GM21447 (cell line): ENCODE data around the gene KLHDC3.
"Not testable (repeated sequence)": the region's sequence is repeated elsewhere in the genome, so short reads cannot be mapped to it uniquely, and the experiment has no call there.

ENCODE experiments used
- ATAC-seq: cut with Tn5 transposase; IDR thresholded peaks from one replicate; pipeline ENCODE4 v1.9.1; 2021; ENCODE audit not compliant: unreplicated experiment

The KLHDC3 gene

GRCh38 chr6:42988486-42989020, 25.5 kb upstream of the KLHDC3 start:
- ATAC-seq, result no peak

GRCh38 chr6:42989923-42990322, 24.1 kb upstream of the KLHDC3 start:
- ATAC-seq, result no peak

GRCh38 chr6:42993445-42993844, 20.6 kb upstream of the KLHDC3 start:
- no peak for ATAC-seq

- ATAC-seq, result no peak
These were observed 17.5 kb upstream of the KLHDC3 start for GRCh38 chr6:42996513-42996912.

GRCh38 chr6:42998205-42998604, 15.8 kb upstream of the KLHDC3 start:
- not testable (repeated sequence) for ATAC-seq

- no peak for ATAC-seq
These were observed 12.2 kb upstream of the KLHDC3 start for GRCh38 chr6:43001843-43002242.

GRCh38 chr6:43005844-43006243, 8.2 kb upstream of the KLHDC3 start:
- no peak for ATAC-seq

GRCh38 chr6:43006251-43006650, 7.8 kb upstream of the KLHDC3 start:
- ATAC-seq, result no peak

- ATAC-seq, result no peak
These were observed 6.9 kb upstream of the KLHDC3 start for GRCh38 chr6:43007126-43007525.

- no peak for ATAC-seq
These were observed 4.9 kb upstream of the KLHDC3 start for GRCh38 chr6:43009124-43009523.

- ATAC-seq, result no peak
These were observed 2.8 kb upstream of the KLHDC3 start for GRCh38 chr6:43011207-43011606.

- no peak for ATAC-seq
These were observed 1.7 kb upstream of the KLHDC3 start for GRCh38 chr6:43012364-43012763.

GRCh38 chr6:43013097-43013842, 779 bp upstream of the KLHDC3 start:
- ATAC-seq, result peak; percentile 9

- no peak for ATAC-seq
These were observed 423 bp downstream of the KLHDC3 start for GRCh38 chr6:43014434-43014909.

- no peak for ATAC-seq
These were observed 2.3 kb downstream of the KLHDC3 start for GRCh38 chr6:43016176-43016942.

- no peak for ATAC-seq
These were observed 2.9 kb downstream of the KLHDC3 start for GRCh38 chr6:43016943-43017334.

GRCh38 chr6:43019152-43019551, 5.1 kb downstream of the KLHDC3 start:
- ATAC-seq, result no peak

- ATAC-seq, result no peak
These were observed 6.1 kb downstream of the KLHDC3 start for GRCh38 chr6:43020052-43020705.

GRCh38 chr6:43020847-43021246, 6.8 kb downstream of the KLHDC3 start:
- ATAC-seq, result no peak

- ATAC-seq, result peak; percentile 73
These were observed 7.4 kb downstream of the KLHDC3 start, which contains the start of gene RRP36 for GRCh38 chr6:43021270-43022047. RRP36 (plus strand) TSS chr6:43021623; CDS start chr6:43021655, 32 bp downstream.

GRCh38 chr6:43024436-43024835, 10.4 kb downstream of the KLHDC3 start:
- ATAC-seq, result no peak
